H9 (cell line): ENCODE measurements around the gene ZFPM1. TPM values are rescaled to one million over a fixed set of nuclear protein-coding genes. Genes with fewer than 3 reads are reported as not detected.

Source experiments
- DNase-seq: peaks from one replicate; pipeline ENCODE4 v3.0.0-alpha.2; 2017
- H2AFZ ChIP-seq: one replicate; pipeline ENCODE4 v1.6.1; 2013; ENCODE audit warnings: mild to moderate bottlenecking, low read length, control low read depth, moderate library complexity
- H2AK5ac ChIP-seq: 2 replicates; pipeline ENCODE4 v1.6.1; 2013; ENCODE audit warnings: low read length, control low read depth, mixed read lengths; ENCODE audit not compliant: insufficient read length
- H2BK120ac ChIP-seq: one replicate; pipeline ENCODE4 v1.6.1; 2013; ENCODE audit warnings: low read depth, mild to moderate bottlenecking, low read length, control low read depth, inconsistent platforms; ENCODE audit not compliant: poor library complexity, severe bottlenecking
- H2BK12ac ChIP-seq: 2 replicates; pipeline ENCODE4 v1.6.1; 2013; ENCODE audit warnings: low read length, control low read depth, mixed read lengths, low read depth; ENCODE audit not compliant: insufficient read length
- H2BK15ac ChIP-seq: 2 replicates; pipeline ENCODE4 v1.6.1; 2013; ENCODE audit warnings: low read depth, low read length, control low read depth
- H2BK20ac ChIP-seq: one replicate; pipeline ENCODE4 v1.6.1; 2013; ENCODE audit warnings: low read depth, mild to moderate bottlenecking, low read length, control low read depth, inconsistent platforms; ENCODE audit not compliant: poor library complexity, severe bottlenecking
- H2BK5ac ChIP-seq: 2 replicates; pipeline ENCODE4 v1.6.1; 2013; ENCODE audit warnings: low read length, control low read depth, mixed read lengths; ENCODE audit not compliant: insufficient read length
- H3K14ac ChIP-seq: 2 replicates; pipeline ENCODE4 v1.6.1; 2013; ENCODE audit warnings: low read length, control low read depth; ENCODE audit not compliant: insufficient read depth
- H3K18ac ChIP-seq: 2 replicates; pipeline ENCODE4 v1.6.1; 2013; ENCODE audit warnings: low read depth, mild to moderate bottlenecking, mixed read lengths, low read length, control low read depth; ENCODE audit not compliant: insufficient read length
- H3K23ac ChIP-seq: 2 replicates; pipeline ENCODE4 v1.6.1; 2013; ENCODE audit warnings: low read length, control low read depth, mixed read lengths, low read depth; ENCODE audit not compliant: insufficient read length
- H3K23me2 ChIP-seq: 2 replicates; pipeline ENCODE4 v1.6.1; 2013; ENCODE audit warnings: low read depth, mild to moderate bottlenecking, mixed read lengths, low read length, control low read depth; ENCODE audit not compliant: insufficient read length, poor library complexity, severe bottlenecking
- H3K27ac ChIP-seq: 2 replicates; pipeline ENCODE4 v1.5.1; 2013; ENCODE audit warnings: low read length, control low read depth, mixed read lengths, low read depth; ENCODE audit not compliant: insufficient read length
- H3K27me3 ChIP-seq: 2 replicates; pipeline ENCODE4 v1.6.1; 2013; ENCODE audit warnings: low read length, control low read depth, inconsistent platforms; ENCODE audit not compliant: insufficient read depth
- H3K4ac ChIP-seq: 2 replicates; pipeline ENCODE4 v1.6.1; 2013; ENCODE audit warnings: low read depth, mild to moderate bottlenecking, control low read depth, inconsistent platforms, low read length, moderate library complexity
- H3K4me1 ChIP-seq: 2 replicates; pipeline ENCODE4 v1.6.1; 2013; ENCODE audit warnings: low read length, control low read depth, inconsistent platforms; ENCODE audit not compliant: insufficient read depth
- H3K4me2 ChIP-seq: 2 replicates; pipeline ENCODE4 v1.6.1; 2013; ENCODE audit warnings: low read length, control low read depth, mixed read lengths; ENCODE audit not compliant: insufficient read length, insufficient read depth
- H3K56ac ChIP-seq: 2 replicates; pipeline ENCODE4 v1.6.1; 2013; ENCODE audit warnings: low read depth, mild to moderate bottlenecking, mixed read lengths, low read length, control low read depth; ENCODE audit not compliant: insufficient read length
- H3K79me1 ChIP-seq: 2 replicates; pipeline ENCODE4 v1.6.1; 2013; ENCODE audit warnings: low read depth, mild to moderate bottlenecking, moderate library complexity, low read length, control low read depth, inconsistent platforms; ENCODE audit not compliant: insufficient read depth, poor library complexity, severe bottlenecking
- H3K79me2 ChIP-seq: 2 replicates; pipeline ENCODE4 v1.6.1; 2013; ENCODE audit warnings: low read length, control low read depth, inconsistent platforms; ENCODE audit not compliant: insufficient read depth
- H3K9ac ChIP-seq: 2 replicates; pipeline ENCODE4 v1.6.1; 2013; ENCODE audit warnings: low read length, control low read depth, mixed read lengths; ENCODE audit not compliant: insufficient read length; ENCODE audit errors: extremely low read depth
- H3K9me3 ChIP-seq: one replicate; pipeline ENCODE4 v1.6.1; 2013; ENCODE audit warnings: low read depth, low read length, inconsistent platforms; ENCODE audit not compliant: control insufficient read depth
- H3T11ph ChIP-seq: one replicate; pipeline ENCODE4 v1.6.1; 2013; ENCODE audit warnings: mild to moderate bottlenecking, low read length, control low read depth, inconsistent platforms
- H4K20me1 ChIP-seq: one replicate; pipeline ENCODE4 v1.6.1; 2013; ENCODE audit not compliant: control insufficient read depth, insufficient read length, insufficient read depth
- H4K5ac ChIP-seq: 2 replicates; pipeline ENCODE4 v1.6.1; 2013; ENCODE audit warnings: low read depth, mild to moderate bottlenecking, mixed read lengths, low read length, control low read depth; ENCODE audit not compliant: insufficient read length
- H4K8ac ChIP-seq: replicated peaks from 2 replicates; pipeline ENCODE4 v1.6.1; 2013; ENCODE audit warnings: low read length, control low read depth, mixed read lengths, low read depth; ENCODE audit not compliant: insufficient read length
- H4K91ac ChIP-seq: 2 replicates; pipeline ENCODE4 v1.6.1; 2013; ENCODE audit warnings: low read depth, mild to moderate bottlenecking, moderate library complexity, mixed read lengths, low read length, control low read depth; ENCODE audit not compliant: insufficient read length
- H3K27ac Mint-ChIP-seq, 3 experiments: 2 replicates in 2 of 3; 3 replicates in 1 of 3; pipeline ENCODE4 v1.8.0; 2020 to 2021; ENCODE audit warnings: mixed read lengths in 3 of 3, mild to moderate bottlenecking in 1 of 3, moderate library complexity in 1 of 3
- H3K27me3 Mint-ChIP-seq: 2 replicates; pipeline ENCODE4 v1.8.0; 2021; ENCODE audit warnings: low read depth, mild to moderate bottlenecking, moderate library complexity, mixed read lengths
- H3K36me3 Mint-ChIP-seq, 3 experiments: 2 replicates in 2 of 3; 3 replicates in 1 of 3; pipeline ENCODE4 v1.8.0; 2020 to 2021; ENCODE audit warnings: low read depth in 3 of 3, mixed read lengths in 3 of 3; ENCODE audit not compliant: insufficient read depth in 1 of 3
- H3K4me1 Mint-ChIP-seq, 2 experiments: 2 replicates each; pipeline ENCODE4 v1.8.0; 2020; ENCODE audit warnings: mixed read lengths in 2 of 2
- H3K4me3 Mint-ChIP-seq, 2 experiments: 2 replicates in 1 of 2; 3 replicates in 1 of 2; pipeline ENCODE4 v1.8.0; 2020 to 2021; ENCODE audit warnings: mild to moderate bottlenecking in 2 of 2, mixed read lengths in 2 of 2, moderate library complexity in 1 of 2
- H3K9me3 Mint-ChIP-seq, 2 experiments: 2 replicates in 1 of 2; 3 replicates in 1 of 2; pipeline ENCODE4 v1.8.0; 2020; ENCODE audit warnings: mild to moderate bottlenecking in 2 of 2, mixed read lengths in 2 of 2, moderate library complexity in 1 of 2
- WGBS: extraction: QIAGEN DNeasy Blood & Tissue Kit; methylation state at CpG from one replicate; pipeline ENCODE4 v1.1.7; 2013; ENCODE audit warnings: missing lambda C conversion rate, low lambda C conversion rate, mixed read lengths; ENCODE audit not compliant: insufficient read length; ENCODE audit errors: extremely low coverage; 5-methylcytosine and 5-hydroxymethylcytosine counted together
- total RNA-seq: library from RNA; stranded (reverse); gene quantifications from 2 replicates; pipeline ENCODE4 v1.2.1, GENCODE V29; 2021
- TF ChIP-seq, protein P1 (sequence below): fragments of 200-600 bp; sonication (generic); conservative IDR thresholded peaks from 3 replicates; pipeline ENCODE4 v1.8.0; 2021; ENCODE audit warnings: antibody characterized with exemption, mild to moderate bottlenecking

The ZFPM1 gene
- total RNA-seq, 1 experiment from 2014 or later, result 3.6 TPM

DNA sequence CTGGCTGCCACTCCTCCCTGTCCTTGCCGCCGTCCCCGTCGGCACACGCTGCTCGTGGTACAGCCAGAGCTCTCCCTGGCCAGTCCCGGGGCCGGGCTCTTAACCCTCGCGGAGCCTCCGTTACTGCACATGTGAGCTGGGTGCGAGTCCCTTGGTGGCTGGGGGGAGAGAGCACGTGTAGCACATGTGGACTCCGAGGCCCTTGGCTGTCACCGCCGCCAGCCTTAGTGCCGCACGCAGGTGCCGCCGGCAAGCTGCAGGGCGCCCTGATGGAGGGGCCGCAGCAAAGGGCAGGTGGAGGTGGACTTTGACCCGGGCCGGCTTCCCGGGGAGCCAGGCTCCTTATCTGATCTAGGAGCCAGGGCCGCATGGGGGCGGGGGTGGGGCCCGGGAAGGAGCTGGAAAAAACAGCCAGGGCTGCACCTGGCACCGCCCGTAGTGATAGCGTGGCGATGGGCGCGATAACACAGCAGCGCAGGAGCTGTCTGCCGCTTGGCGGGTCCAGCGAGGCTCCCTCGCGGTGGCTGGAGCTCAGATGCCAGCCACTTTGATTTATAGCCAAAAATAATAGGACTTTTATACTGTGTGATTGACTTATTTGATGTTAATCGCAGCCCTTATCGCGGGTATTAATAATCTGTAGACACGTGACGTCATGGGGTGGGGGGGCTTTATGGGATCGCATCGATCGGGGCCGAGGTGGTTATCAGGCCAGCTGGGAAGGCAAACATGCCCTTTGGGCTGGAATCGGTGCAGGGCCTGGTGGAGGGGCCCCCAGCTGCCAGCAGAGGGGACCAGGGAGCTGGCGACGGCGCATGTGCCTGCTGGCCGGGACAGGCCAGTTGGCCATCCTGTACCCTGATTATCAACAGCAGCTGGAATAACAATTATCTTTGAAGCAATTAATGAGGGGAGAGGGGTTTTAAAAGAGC is 35.1 kb downstream of the ZFPM1 start:
- Histone ChIP-seq H3K23ac (no peak overlapping the region), H4K20me1 (no peaks in the 10 kb centered on the region), H3K4ac (no peak overlapping the region), H3K56ac (no peak overlapping the region), H3K27ac (no peak overlapping the region), H3K23me2 (no peaks in the 10 kb centered on the region), H2BK120ac (no peak overlapping the region), H3K9ac (no peak overlapping the region), H3K18ac (no peak overlapping the region), H3K4me1 (no peaks in the 10 kb centered on the region), H2BK15ac (no peak overlapping the region), H2BK20ac (no peak overlapping the region), H3K4me2 (no peak overlapping the region), H3K79me1 (no peaks in the 10 kb centered on the region), H2BK12ac (no peak overlapping the region), H3K27me3 (no peaks in the 10 kb centered on the region), H3K79me2 (no peaks in the 10 kb centered on the region), H4K91ac (no peak overlapping the region), H4K5ac (no peak overlapping the region), H2BK5ac (no peak overlapping the region), H3K14ac (peak overlapping the region; percentile 9; the same call in 1 of the 2 replicates), H2AK5ac (no peak overlapping the region), H4K8ac (no peak overlapping the region), H3T11ph (no peak overlapping the region), H2AFZ (no peak overlapping the region), H3K9me3 (no peaks in the 10 kb centered on the region)
- Mint-ChIP-seq H3K27ac (peak overlapping the region in 2 of 3 experiments; percentile 54 to 66; a peak in 2 of 7 replicates), H3K4me3 (no peak overlapping the region), H3K4me1 (peaks cover 2 to 13% of the 10 kb centered on the region in 2 experiments; a peak in 2 of 4 replicates), H3K9me3 (no peaks in the 10 kb centered on the region), H3K36me3 (no peaks in the 10 kb centered on the region), H3K27me3 (no peaks in the 10 kb centered on the region)
- DNase-seq, result no peak
- WGBS, result no CpG with 5 or more reads among the region's 54 CpGs
- TF ChIP-seq, protein P1, sequence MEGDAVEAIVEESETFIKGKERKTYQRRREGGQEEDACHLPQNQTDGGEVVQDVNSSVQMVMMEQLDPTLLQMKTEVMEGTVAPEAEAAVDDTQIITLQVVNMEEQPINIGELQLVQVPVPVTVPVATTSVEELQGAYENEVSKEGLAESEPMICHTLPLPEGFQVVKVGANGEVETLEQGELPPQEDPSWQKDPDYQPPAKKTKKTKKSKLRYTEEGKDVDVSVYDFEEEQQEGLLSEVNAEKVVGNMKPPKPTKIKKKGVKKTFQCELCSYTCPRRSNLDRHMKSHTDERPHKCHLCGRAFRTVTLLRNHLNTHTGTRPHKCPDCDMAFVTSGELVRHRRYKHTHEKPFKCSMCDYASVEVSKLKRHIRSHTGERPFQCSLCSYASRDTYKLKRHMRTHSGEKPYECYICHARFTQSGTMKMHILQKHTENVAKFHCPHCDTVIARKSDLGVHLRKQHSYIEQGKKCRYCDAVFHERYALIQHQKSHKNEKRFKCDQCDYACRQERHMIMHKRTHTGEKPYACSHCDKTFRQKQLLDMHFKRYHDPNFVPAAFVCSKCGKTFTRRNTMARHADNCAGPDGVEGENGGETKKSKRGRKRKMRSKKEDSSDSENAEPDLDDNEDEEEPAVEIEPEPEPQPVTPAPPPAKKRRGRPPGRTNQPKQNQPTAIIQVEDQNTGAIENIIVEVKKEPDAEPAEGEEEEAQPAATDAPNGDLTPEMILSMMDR, result no peak
